Lung microvascular endothelial cell (primary cell): Measurements from ENCODE around the gene FUT8. TPM values are rescaled to one million over a fixed set of nuclear protein-coding genes. Genes with fewer than 3 reads are reported as not detected.
"Not testable (repeated sequence)": the region's sequence is repeated elsewhere in the genome, so short reads cannot be mapped to it uniquely, and the experiment has no call there.

Experiments used
- DNase-seq, 2 donors: peaks; one replicate each; pipeline versions ENCODE4 v3.0.0 to v3.0.0-alpha.2; 2010; ENCODE audit warnings: low read depth in 2 of 2
- total RNA-seq: library from RNA; depleted of rRNA; stranded (reverse); fragments of >200 nt; gene quantifications from 2 replicates; pipeline ENCODE4 v1.2.1, GENCODE V29; 2014

FUT8 gene
- total RNA-seq, 1 donor from 2014 or later, result 8.3 TPM

GRCh38 chr14:65449647-65450046 is 37.1 kb downstream of the FUT8 start:
- DNase-seq, result no peak

GRCh38 chr14:65453807-65454480 is 41.4 kb downstream of the FUT8 start:
- no peak for DNase-seq

- no peak for DNase-seq
Observed at GRCh38 chr14:65456247-65456646, 43.7 kb downstream of the FUT8 start.

- peak in 1 of 2 donors; percentile 34 for DNase-seq
Observed at GRCh38 chr14:65461730-65462129, 49.2 kb downstream of the FUT8 start.

GRCh38 chr14:65462411-65462810 is 49.9 kb downstream of the FUT8 start:
- DNase-seq, result no peak

GRCh38 chr14:65465584-65465983 is 53.1 kb downstream of the FUT8 start:
- no peak for DNase-seq

- DNase-seq, result not testable (repeated sequence)
Observed at GRCh38 chr14:65467926-65468325, 55.4 kb downstream of the FUT8 start.

GRCh38 chr14:65469903-65470302 is 57.4 kb downstream of the FUT8 start:
- DNase-seq, result peak in 1 of 2 donors; percentile 3

GRCh38 chr14:65470404-65470880 is 57.9 kb downstream of the FUT8 start:
- no peak for DNase-seq

- no peak for DNase-seq
Observed at GRCh38 chr14:65471038-65471878, 58.7 kb downstream of the FUT8 start.

GRCh38 chr14:65472189-65472588 is 59.7 kb downstream of the FUT8 start:
- no peak for DNase-seq

GRCh38 chr14:65476273-65476941 is 63.9 kb downstream of the FUT8 start:
- no peak for DNase-seq

- DNase-seq, result no peak
Observed at GRCh38 chr14:65476942-65477318, 64.4 kb downstream of the FUT8 start.

- no peak for DNase-seq
Observed at GRCh38 chr14:65478017-65478416, 65.5 kb downstream of the FUT8 start.

GRCh38 chr14:65478596-65478995 is 66.1 kb downstream of the FUT8 start:
- DNase-seq, result peak in 1 of 2 donors; percentile 74

GRCh38 chr14:65479386-65479785 is 66.9 kb downstream of the FUT8 start:
- DNase-seq, result no peak

GRCh38 chr14:65482757-65483438 is 70.4 kb downstream of the FUT8 start:
- no peak for DNase-seq

GRCh38 chr14:65483647-65484046 is 71.1 kb downstream of the FUT8 start:
- DNase-seq, result no peak

- DNase-seq, result no peak
Observed at GRCh38 chr14:65485516-65485915, 73.0 kb downstream of the FUT8 start.

GRCh38 chr14:65486863-65487262 is 74.3 kb downstream of the FUT8 start:
- no peak for DNase-seq

- no peak for DNase-seq
Observed at GRCh38 chr14:65487783-65488494, 75.4 kb downstream of the FUT8 start.
